ENCODE measurements around the gene MRFAP1. TPM values are rescaled to one million over a fixed set of nuclear protein-coding genes. Genes with fewer than 3 reads are reported as not detected.

The MRFAP1 gene
- total RNA-seq, 1 donor from 2014 or later, result 235 TPM

- no peaks in the 10 kb centered on the region for H3K36me3 ChIP-seq
- no peaks in the 10 kb centered on the region for H3K9me3 ChIP-seq
- H3K4me3 ChIP-seq, result no peak overlapping the region
- H3K27me3 ChIP-seq, result no peaks in the 10 kb centered on the region
- no peaks in the 10 kb centered on the region for H3K4me1 ChIP-seq
- DNase-seq (no peak), ATAC-seq (no peak)
- no peak for TF ChIP-seq CTCF (IDR thresholded peaks at IDR 0.05)
- intact Hi-C loops (cut with DNase I), result no loop called here
- H3K27ac ChIP-seq, result no peak overlapping the region
Observed at GRCh38 chr4:6632125-6632524, 8.4 kb upstream of the MRFAP1 start.

- intact Hi-C loops (cut with DNase I), result no loop called here
- no peak for TF ChIP-seq CTCF (IDR thresholded peaks at IDR 0.05)
- Histone ChIP-seq H3K36me3 (no peaks in the 10 kb centered on the region), H3K9me3 (no peaks in the 10 kb centered on the region), H3K4me1 (no peaks in the 10 kb centered on the region), H3K27me3 (no peaks in the 10 kb centered on the region), H3K27ac (no peak overlapping the region), H3K4me3 (no peak overlapping the region)
- ATAC-seq (peak; percentile 73), DNase-seq (no peak)
Observed at GRCh38 chr4:6633091-6633906, 7.2 kb upstream of the MRFAP1 start.

GRCh38 chr4:6634746-6635145 is 5.7 kb upstream of the MRFAP1 start:
- intact Hi-C loops (cut with DNase I), result no loop called here

GRCh38 chr4:6639137-6639680 is 1.3 kb upstream of the MRFAP1 start:
- Histone ChIP-seq H3K36me3 (peaks cover 15% of the 10 kb centered on the region), H3K4me1 (peaks cover 20% of the 10 kb centered on the region), H3K9me3 (no peaks in the 10 kb centered on the region), H3K4me3 (no peak overlapping the region), H3K27me3 (no peaks in the 10 kb centered on the region), H3K27ac (no peak overlapping the region)
- DNase-seq, result no peak
- no peak for ATAC-seq
- intact Hi-C loops (cut with DNase I), result no loop called here
- no peak for TF ChIP-seq CTCF (IDR thresholded peaks at IDR 0.05)

More at GRCh38 chr4:6634746-6635145, 5.7 kb upstream of the MRFAP1 start:
- Histone ChIP-seq H3K27ac (no peak overlapping the region), H3K9me3 (no peaks in the 10 kb centered on the region), H3K27me3 (no peaks in the 10 kb centered on the region), H3K36me3 (no peaks in the 10 kb centered on the region), H3K4me1 (peaks cover 3% of the 10 kb centered on the region), H3K4me3 (no peak overlapping the region)
- no peak for DNase-seq
- ATAC-seq, result no peak
- TF ChIP-seq CTCF (IDR thresholded peaks at IDR 0.05), result no peak

GRCh38 chr4:6641164-6641970 is 882 bp downstream of the MRFAP1 start:
- H3K36me3 ChIP-seq, result peaks cover 15% of the 10 kb centered on the region
- DNase-seq, result no peak
- no peak for TF ChIP-seq CTCF (IDR thresholded peaks at IDR 0.05)
- H3K27ac ChIP-seq, result peak overlapping the region; percentile 96
- peaks cover 20% of the 10 kb centered on the region for H3K4me1 ChIP-seq
- H3K9me3 ChIP-seq, result no peaks in the 10 kb centered on the region
- ATAC-seq, result peak; percentile 65
- H3K4me3 ChIP-seq, result peak overlapping the region; percentile 86
- H3K27me3 ChIP-seq, result no peaks in the 10 kb centered on the region
- intact Hi-C loops (cut with DNase I), result no loop called here

All from upper lobe of right lung (tissue), 1 donor.